Thoracic aorta (tissue), 2 donors: ENCODE results near the gene BRD9. TPM values are rescaled to one million over a fixed set of nuclear protein-coding genes. Genes with fewer than 3 reads are reported as not detected.

Source experiments
- ATAC-seq: fragments of 150-250 bp; one replicate; pipeline ENCODE4 v1.8.0; 2017; ENCODE audit warnings: low read depth; ENCODE audit not compliant: insufficient number of reproducible peaks, low FRiP score
- DNase-seq: peaks from one replicate; pipeline ENCODE4 v3.0.0-alpha.2; 2020; ENCODE audit warnings: low spot score
- H3K27ac ChIP-seq, 2 donors: fragments of 200-600 bp; sonication (generic); 1 replicate in 1 of 2; 2 replicates in 1 of 2; pipeline ENCODE4 v1.5.1; 2016; ENCODE audit warnings: mild to moderate bottlenecking in 2 of 2, moderate library complexity in 2 of 2
- H3K27me3 ChIP-seq: fragments of 200-600 bp; sonication (generic); replicated peaks from 2 replicates; pipeline ENCODE4 v1.6.0; 2016; ENCODE audit warnings: mild to moderate bottlenecking; ENCODE audit not compliant: insufficient read depth
- H3K36me3 ChIP-seq: fragments of 200-600 bp; sonication (generic); one replicate; pipeline ENCODE4 v1.5.1; 2016
- H3K4me1 ChIP-seq, 2 donors: fragments of 200-600 bp; sonication (generic); 1 replicate in 1 of 2; 2 replicates in 1 of 2; pipeline versions ENCODE4 v1.5.1 to v1.6.0; 2016; ENCODE audit warnings: low read depth in 2 of 2, mild to moderate bottlenecking in 1 of 2; ENCODE audit not compliant: control insufficient read depth in 1 of 2
- H3K4me3 ChIP-seq: fragments of 200-600 bp; sonication (generic); 2 replicates; pipeline ENCODE4 v1.5.1; 2016; ENCODE audit warnings: mild to moderate bottlenecking
- H3K9me3 ChIP-seq: fragments of 200-600 bp; sonication (generic); 2 replicates; pipeline ENCODE4 v1.5.1; 2016
- total RNA-seq, 2 donors: library from RNA; depleted of rRNA; stranded (reverse); fragments of >200 nt; gene quantifications; one replicate each; pipeline versions ENCODE4 v1.1.0 to v1.2.3, GENCODE V29; 2016
- TF ChIP-seq, protein P1 (sequence below): fragments of 200-600 bp; sonication (generic); IDR thresholded peaks from one replicate; pipeline ENCODE4 v1.5.1; 2019; ENCODE audit warnings: antibody characterized with exemption

The BRD9 gene
- total RNA-seq, 2 donors from 2014 or later: 30.7 to 54.5 TPM

DNA sequence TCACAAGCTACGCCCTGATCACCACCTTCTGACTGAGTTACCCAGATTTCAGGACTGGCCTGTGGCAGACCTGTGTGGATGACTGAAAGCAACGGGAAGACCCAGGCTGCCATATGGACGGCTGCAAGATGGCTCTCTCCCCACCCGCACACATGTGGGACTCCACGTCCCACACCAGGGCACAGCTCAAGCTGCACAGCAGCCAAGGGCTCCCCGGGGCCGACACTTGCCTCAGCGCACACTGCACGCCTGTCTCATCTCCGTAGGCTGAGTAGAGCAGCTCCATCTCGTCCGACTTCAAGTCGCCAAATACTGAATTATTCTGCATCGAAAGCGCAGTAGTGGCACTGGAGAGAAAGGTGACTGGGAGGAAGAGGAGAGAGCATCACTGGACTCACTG lies 14.5 kb downstream of the BRD9 start:
- Histone ChIP-seq H3K27me3 (no peaks in the 10 kb centered on the region), H3K27ac (no peak overlapping the region), H3K36me3 (peaks cover 58% of the 10 kb centered on the region), H3K4me3 (no peak overlapping the region), H3K4me1 (no peaks in the 10 kb centered on the region), H3K9me3 (no peaks in the 10 kb centered on the region)
- DNase-seq (no peak), ATAC-seq (no peak)
- TF ChIP-seq, protein P1, sequence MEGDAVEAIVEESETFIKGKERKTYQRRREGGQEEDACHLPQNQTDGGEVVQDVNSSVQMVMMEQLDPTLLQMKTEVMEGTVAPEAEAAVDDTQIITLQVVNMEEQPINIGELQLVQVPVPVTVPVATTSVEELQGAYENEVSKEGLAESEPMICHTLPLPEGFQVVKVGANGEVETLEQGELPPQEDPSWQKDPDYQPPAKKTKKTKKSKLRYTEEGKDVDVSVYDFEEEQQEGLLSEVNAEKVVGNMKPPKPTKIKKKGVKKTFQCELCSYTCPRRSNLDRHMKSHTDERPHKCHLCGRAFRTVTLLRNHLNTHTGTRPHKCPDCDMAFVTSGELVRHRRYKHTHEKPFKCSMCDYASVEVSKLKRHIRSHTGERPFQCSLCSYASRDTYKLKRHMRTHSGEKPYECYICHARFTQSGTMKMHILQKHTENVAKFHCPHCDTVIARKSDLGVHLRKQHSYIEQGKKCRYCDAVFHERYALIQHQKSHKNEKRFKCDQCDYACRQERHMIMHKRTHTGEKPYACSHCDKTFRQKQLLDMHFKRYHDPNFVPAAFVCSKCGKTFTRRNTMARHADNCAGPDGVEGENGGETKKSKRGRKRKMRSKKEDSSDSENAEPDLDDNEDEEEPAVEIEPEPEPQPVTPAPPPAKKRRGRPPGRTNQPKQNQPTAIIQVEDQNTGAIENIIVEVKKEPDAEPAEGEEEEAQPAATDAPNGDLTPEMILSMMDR: no peak

GRCh38 chr5:876398-877365 lies 15.9 kb downstream of the BRD9 start:
- Histone ChIP-seq H3K4me1 (no peaks in the 10 kb centered on the region), H3K4me3 (no peak overlapping the region), H3K36me3 (peaks cover 58% of the 10 kb centered on the region), H3K27ac (no peak overlapping the region), H3K9me3 (no peaks in the 10 kb centered on the region), H3K27me3 (no peaks in the 10 kb centered on the region)
- no peak for DNase-seq
- ATAC-seq: no peak
- TF ChIP-seq, protein P1: no peak

DNA sequence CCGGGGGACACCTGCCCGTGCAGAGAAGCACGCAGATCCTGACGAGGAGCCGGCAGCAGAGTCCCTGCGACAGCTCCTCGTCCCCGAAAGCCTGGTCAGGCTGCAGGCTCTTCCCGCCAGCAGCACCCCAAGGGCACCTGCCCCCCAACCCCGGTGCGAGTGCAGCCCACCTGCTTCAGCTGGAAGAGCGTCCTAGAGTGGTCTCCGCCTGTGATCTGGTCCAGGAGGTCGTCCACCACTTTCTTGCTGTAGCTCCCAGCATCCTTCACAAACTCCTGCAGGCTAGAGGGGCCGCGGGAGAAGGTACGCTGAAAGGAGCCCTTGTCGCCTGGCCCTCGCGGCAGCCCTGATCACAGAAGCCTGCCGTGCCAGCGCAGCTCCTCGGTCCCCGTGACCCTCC lies 16.7 kb downstream of the BRD9 start:
- TF ChIP-seq, protein P1: no peak
- peaks cover 55% of the 10 kb centered on the region for H3K36me3 ChIP-seq
- H3K27ac ChIP-seq: no peak overlapping the region
- H3K4me1 ChIP-seq: no peaks in the 10 kb centered on the region
- DNase-seq (no peak), ATAC-seq (no peak)
- H3K9me3 ChIP-seq: no peaks in the 10 kb centered on the region
- no peak overlapping the region for H3K4me3 ChIP-seq
- no peaks in the 10 kb centered on the region for H3K27me3 ChIP-seq

DNA sequence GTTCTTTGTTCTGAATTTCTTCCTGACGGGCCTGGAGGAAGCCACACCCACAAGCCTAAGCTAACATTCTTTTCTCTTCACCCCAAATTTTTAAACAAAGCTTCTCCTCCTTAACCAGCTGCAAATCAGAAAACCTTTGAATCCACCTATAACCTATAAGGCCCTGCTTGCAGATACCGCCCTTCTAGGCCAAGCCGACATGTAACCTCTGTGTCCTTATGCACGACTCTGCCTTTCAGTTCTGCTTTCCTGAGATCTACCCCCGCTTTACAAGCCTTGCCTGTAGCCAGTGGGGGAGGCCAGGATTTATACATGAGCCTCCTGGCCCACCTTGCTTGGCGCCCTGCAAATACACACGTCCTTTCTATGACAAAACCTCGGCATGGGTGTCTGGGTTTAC lies 19.3 kb downstream of the BRD9 start:
- H3K36me3 ChIP-seq: peaks cover 76% of the 10 kb centered on the region
- no peaks in the 10 kb centered on the region for H3K4me1 ChIP-seq
- DNase-seq: no peak
- H3K9me3 ChIP-seq: no peaks in the 10 kb centered on the region
- no peak for ATAC-seq
- H3K4me3 ChIP-seq: no peak overlapping the region
- H3K27ac ChIP-seq: no peak overlapping the region
- H3K27me3 ChIP-seq: no peaks in the 10 kb centered on the region
- TF ChIP-seq, protein P1: no peak

GRCh38 chr5:872301-872700 lies 20.3 kb downstream of the BRD9 start:
- Histone ChIP-seq H3K27me3 (no peaks in the 10 kb centered on the region), H3K27ac (no peak overlapping the region), H3K4me3 (no peak overlapping the region), H3K9me3 (no peaks in the 10 kb centered on the region), H3K4me1 (no peaks in the 10 kb centered on the region), H3K36me3 (peaks cover 75% of the 10 kb centered on the region)
- TF ChIP-seq, protein P1: no peak
- ATAC-seq (no peak), DNase-seq (no peak)
